Smooth muscle cell (in vitro differentiated cells): ENCODE data around the gene TADA2A. TPM values are rescaled to one million over a fixed set of nuclear protein-coding genes. Genes with fewer than 3 reads are reported as not detected.

ENCODE experiments used
- DNase-seq: peaks from one replicate; lab custom pipeline; 2025; ENCODE audit not compliant: unreplicated experiment; lab: John Stamatoyannopoulos, UW
- H2AFZ ChIP-seq: fragments of 200-600 bp; sonication (generic); 2 replicates; pipeline ENCODE4 v1.6.0; 2016; ENCODE audit warnings: antibody characterized with exemption, low read depth, mild to moderate bottlenecking
- H3F3A ChIP-seq: fragments of 200-600 bp; sonication (generic); 2 replicates; pipeline ENCODE4 v1.6.0; 2017; ENCODE audit warnings: antibody characterized with exemption, low read depth
- H3K27ac ChIP-seq: fragments of 200-600 bp; sonication (generic); 2 replicates; pipeline ENCODE4 v1.5.1; 2016; ENCODE audit warnings: low read depth, mild to moderate bottlenecking
- H3K27me3 ChIP-seq: fragments of 200-600 bp; sonication (generic); 2 replicates; pipeline ENCODE4 v1.6.1; 2016; ENCODE audit warnings: low read depth, mild to moderate bottlenecking
- H3K36me3 ChIP-seq: fragments of 200-600 bp; sonication (generic); 2 replicates; pipeline ENCODE4 v1.5.1; 2016; ENCODE audit warnings: low read depth
- H3K4me1 ChIP-seq: fragments of 200-600 bp; sonication (generic); 2 replicates; pipeline ENCODE4 v1.5.1; 2016; ENCODE audit warnings: low read depth
- H3K4me2 ChIP-seq: fragments of 200-600 bp; sonication (generic); 2 replicates; pipeline ENCODE4 v1.6.0; 2016; ENCODE audit warnings: mild to moderate bottlenecking
- H3K4me3 ChIP-seq: fragments of 200-600 bp; sonication (generic); 2 replicates; pipeline ENCODE4 v1.5.1; 2016; ENCODE audit warnings: mild to moderate bottlenecking
- H3K79me2 ChIP-seq: fragments of 200-600 bp; sonication (generic); 2 replicates; pipeline ENCODE4 v1.6.0; 2016; ENCODE audit warnings: low read depth, mild to moderate bottlenecking
- H3K9ac ChIP-seq: fragments of 200-600 bp; sonication (generic); 2 replicates; pipeline ENCODE4 v1.6.0; 2016; ENCODE audit warnings: low read depth
- H3K9me3 ChIP-seq: fragments of 200-600 bp; sonication (generic); replicated peaks from 2 replicates; pipeline ENCODE4 v1.5.1; 2016; ENCODE audit warnings: low read depth
- H4K20me1 ChIP-seq: fragments of 200-600 bp; sonication (generic); 2 replicates; pipeline ENCODE4 v1.6.0; 2016; ENCODE audit warnings: low read depth
- WGBS: methylation state at CpG from one replicate; pipeline ENCODE4 v1.1.7; 2016; ENCODE audit warnings: low lambda C conversion rate; 5-methylcytosine and 5-hydroxymethylcytosine counted together
- polyA plus RNA-seq: library from polyadenylated mRNA; unstranded; fragments of >200 nt; fragmentation: Nextera tagmentation; extraction: Ambion mirVana; gene quantifications from 2 replicates; pipeline ENCODE4 v1.2.1, GENCODE V29; 2016
- total RNA-seq: library from RNA; depleted of rRNA; stranded (reverse); fragments of >200 nt; gene quantifications from 2 replicates; pipeline ENCODE4 v1.2.3, GENCODE V29; 2014
- TF ChIP-seq, protein P1 (sequence below): fragments of 200-600 bp; sonication (generic); IDR thresholded peaks from 2 replicates; pipeline ENCODE4 v1.5.1; 2017; ENCODE audit warnings: borderline replicate concordance, mild to moderate bottlenecking, antibody characterized with exemption; ENCODE audit not compliant: insufficient read depth, poor library complexity, severe bottlenecking

The TADA2A gene
- total and polyA plus RNA-seq, 2 experiments from 2014 or later, result 9.7 to 11.8 TPM

DNA sequence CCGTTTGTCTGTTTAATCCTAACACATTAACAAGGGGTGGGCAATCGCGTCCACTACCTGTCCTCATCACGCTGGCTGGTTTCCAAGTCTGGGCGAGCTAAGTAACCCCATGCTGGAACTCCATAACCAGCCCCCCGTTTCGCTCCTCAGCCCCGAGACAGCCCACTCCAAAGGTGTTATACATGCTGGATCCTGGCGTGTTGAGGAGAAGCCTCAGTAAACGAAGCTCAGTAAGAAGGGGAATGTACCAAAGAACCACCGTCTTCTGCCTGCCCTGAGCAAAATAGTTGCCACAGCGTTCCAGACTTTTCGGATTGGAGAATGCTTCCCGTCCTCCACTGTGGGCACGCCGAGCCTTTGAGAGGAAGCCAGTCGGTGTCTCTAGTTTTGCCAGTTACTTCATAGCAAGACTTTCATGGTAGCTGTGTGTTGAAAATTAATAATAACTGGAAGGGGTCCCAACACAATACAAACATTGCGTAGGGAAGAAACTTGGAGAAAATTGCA, 47.0 kb upstream of the TADA2A start:
- Histone ChIP-seq H3K4me3 (peak overlapping the region; percentile 81), H3K27ac (peak overlapping the region; percentile 68), H3K27me3 (no peaks in the 10 kb centered on the region), H3K36me3 (no peaks in the 10 kb centered on the region), H3F3A (no peaks in the 10 kb centered on the region), H3K4me2 (peak overlapping the region; percentile 86), H4K20me1 (peaks cover 24% of the 10 kb centered on the region), H3K79me2 (peaks cover 32% of the 10 kb centered on the region), H3K9ac (peak overlapping the region; percentile 59), H3K4me1 (peaks cover 28% of the 10 kb centered on the region), H3K9me3 (no peaks in the 10 kb centered on the region), H2AFZ (peak overlapping the region; percentile 2)
- WGBS, result 26% methylated on average over 18 of the region's 18 CpGs
- no peak for DNase-seq
- TF ChIP-seq, protein P1, sequence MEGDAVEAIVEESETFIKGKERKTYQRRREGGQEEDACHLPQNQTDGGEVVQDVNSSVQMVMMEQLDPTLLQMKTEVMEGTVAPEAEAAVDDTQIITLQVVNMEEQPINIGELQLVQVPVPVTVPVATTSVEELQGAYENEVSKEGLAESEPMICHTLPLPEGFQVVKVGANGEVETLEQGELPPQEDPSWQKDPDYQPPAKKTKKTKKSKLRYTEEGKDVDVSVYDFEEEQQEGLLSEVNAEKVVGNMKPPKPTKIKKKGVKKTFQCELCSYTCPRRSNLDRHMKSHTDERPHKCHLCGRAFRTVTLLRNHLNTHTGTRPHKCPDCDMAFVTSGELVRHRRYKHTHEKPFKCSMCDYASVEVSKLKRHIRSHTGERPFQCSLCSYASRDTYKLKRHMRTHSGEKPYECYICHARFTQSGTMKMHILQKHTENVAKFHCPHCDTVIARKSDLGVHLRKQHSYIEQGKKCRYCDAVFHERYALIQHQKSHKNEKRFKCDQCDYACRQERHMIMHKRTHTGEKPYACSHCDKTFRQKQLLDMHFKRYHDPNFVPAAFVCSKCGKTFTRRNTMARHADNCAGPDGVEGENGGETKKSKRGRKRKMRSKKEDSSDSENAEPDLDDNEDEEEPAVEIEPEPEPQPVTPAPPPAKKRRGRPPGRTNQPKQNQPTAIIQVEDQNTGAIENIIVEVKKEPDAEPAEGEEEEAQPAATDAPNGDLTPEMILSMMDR, result no peak

DNA sequence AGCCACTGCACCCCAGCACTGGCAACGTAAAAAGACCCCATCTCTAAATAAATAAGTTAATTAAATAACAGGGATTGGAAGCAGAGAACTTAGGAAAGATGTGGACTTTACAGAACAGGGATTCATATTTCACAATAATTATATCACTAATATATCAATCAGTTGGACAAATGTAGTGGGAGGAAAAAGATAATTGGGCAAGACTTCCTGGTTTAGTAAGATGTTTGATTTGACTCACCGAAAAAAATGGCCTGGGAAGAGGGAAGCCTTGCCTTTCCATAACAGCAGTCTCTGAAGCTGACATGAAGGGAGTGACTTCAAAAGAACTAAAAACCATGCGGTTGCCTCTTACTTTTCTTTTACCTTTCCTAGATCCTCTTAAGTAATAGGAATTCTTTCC, 46.1 kb upstream of the TADA2A start:
- DNase-seq, result no peak
- H3K9me3 ChIP-seq, result no peaks in the 10 kb centered on the region
- TF ChIP-seq, protein P1, result no peak
- H3K4me2 ChIP-seq, result no peak overlapping the region
- no peak overlapping the region for H3K9ac ChIP-seq
- peak overlapping the region; percentile 68 for H3K27ac ChIP-seq
- no peaks in the 10 kb centered on the region for H3K27me3 ChIP-seq
- H3F3A ChIP-seq, result no peaks in the 10 kb centered on the region
- 96% methylated on average over 3 of the region's 3 CpGs for WGBS
- H3K36me3 ChIP-seq, result no peaks in the 10 kb centered on the region
- H4K20me1 ChIP-seq, result peaks cover 20% of the 10 kb centered on the region
- H3K79me2 ChIP-seq, result peaks cover 23% of the 10 kb centered on the region
- no peak overlapping the region for H3K4me3 ChIP-seq
- peaks cover 28% of the 10 kb centered on the region for H3K4me1 ChIP-seq
- no peak overlapping the region for H2AFZ ChIP-seq

DNA sequence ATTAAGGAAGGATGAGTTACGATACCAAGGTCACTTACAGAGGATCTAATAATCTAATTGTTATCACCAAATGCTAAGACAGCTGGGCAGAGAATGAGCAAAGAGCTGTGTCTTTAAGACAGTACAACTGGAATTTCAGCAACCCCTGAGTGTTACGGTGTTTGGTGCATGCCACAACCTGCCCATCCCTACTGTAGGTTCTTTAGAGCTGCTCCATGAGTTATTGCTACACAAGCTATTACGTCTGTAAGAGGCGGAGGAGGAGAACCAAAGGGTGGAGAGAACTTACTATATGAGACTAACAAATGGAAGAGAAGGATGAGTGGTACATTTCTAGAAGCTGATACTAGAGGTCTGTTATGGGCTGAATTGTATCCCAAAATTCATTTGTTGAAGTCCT, 45.1 kb upstream of the TADA2A start:
- H3K27me3 ChIP-seq, result no peaks in the 10 kb centered on the region
- no peak overlapping the region for H3K4me3 ChIP-seq
- no peaks in the 10 kb centered on the region for H3K9me3 ChIP-seq
- H3K79me2 ChIP-seq, result peaks cover 14% of the 10 kb centered on the region
- H3K36me3 ChIP-seq, result no peaks in the 10 kb centered on the region
- DNase-seq, result no peak
- H3F3A ChIP-seq, result no peaks in the 10 kb centered on the region
- TF ChIP-seq, protein P1, result no peak
- H3K4me2 ChIP-seq, result no peak overlapping the region
- no peak overlapping the region for H3K9ac ChIP-seq
- peak overlapping the region; percentile 50 for H3K27ac ChIP-seq
- peaks cover 12% of the 10 kb centered on the region for H4K20me1 ChIP-seq
- WGBS, result 55% methylated on average over 4 of the region's 4 CpGs
- peaks cover 26% of the 10 kb centered on the region for H3K4me1 ChIP-seq
- H2AFZ ChIP-seq, result no peak overlapping the region

DNA sequence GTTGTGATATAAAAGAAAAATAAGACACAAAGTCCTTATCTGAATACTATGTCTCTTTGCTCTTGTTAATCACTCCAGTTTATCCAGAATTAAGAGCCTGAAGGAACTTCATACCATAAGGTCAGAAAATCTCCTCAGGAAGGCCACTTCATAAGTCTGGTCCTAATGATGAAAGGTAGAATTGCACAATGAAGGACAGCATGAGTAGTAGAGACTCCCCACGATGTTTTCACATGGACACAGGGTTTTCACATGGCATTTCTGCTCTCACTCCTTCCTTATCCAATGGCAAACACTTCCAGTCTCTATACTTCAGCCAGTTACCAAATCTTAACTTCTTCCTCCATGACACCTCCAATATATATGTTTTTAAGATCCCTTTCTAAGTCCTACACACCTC, 41.1 kb upstream of the TADA2A start:
- Histone ChIP-seq H3K79me2 (no peaks in the 10 kb centered on the region), H3K27ac (no peak overlapping the region), H3K4me1 (peaks cover 1% of the 10 kb centered on the region), H3K9ac (no peak overlapping the region), H2AFZ (no peak overlapping the region), H3K27me3 (no peaks in the 10 kb centered on the region), H3K4me2 (no peak overlapping the region), H3K36me3 (no peaks in the 10 kb centered on the region), H3K4me3 (no peak overlapping the region), H3K9me3 (no peaks in the 10 kb centered on the region), H3F3A (no peaks in the 10 kb centered on the region), H4K20me1 (no peaks in the 10 kb centered on the region)
- DNase-seq, result no peak
- TF ChIP-seq, protein P1, result no peak
- WGBS, result 78% methylated on average over 1 of the region's 1 CpG
